Colonic mucosa (tissue), 4 donors: Measurements from ENCODE around the gene IMPDH1. TPM values are rescaled to one million over a fixed set of nuclear protein-coding genes. Genes with fewer than 3 reads are reported as not detected.

Experiments used
- DNase-seq: peaks from one replicate; pipeline ENCODE4 v3.0.0-alpha.2; 2020
- H3K27ac ChIP-seq: fragments of 200-600 bp; one replicate; pipeline ENCODE4 v1.8.0; 2021
- H3K27me3 ChIP-seq: fragments of 200-600 bp; one replicate; pipeline ENCODE4 v1.8.0; 2021
- H3K36me3 ChIP-seq: fragments of 200-600 bp; one replicate; pipeline ENCODE4 v1.8.0; 2021
- H3K4me1 ChIP-seq: fragments of 200-600 bp; one replicate; pipeline ENCODE4 v1.8.0; 2021; ENCODE audit warnings: mild to moderate bottlenecking
- H3K4me3 ChIP-seq: fragments of 200-600 bp; one replicate; pipeline ENCODE4 v1.8.0; 2021
- H3K9ac ChIP-seq, 2 donors: one replicate each; pipeline ENCODE4 v1.7.0; 2013; ENCODE audit warnings: control low read depth in 2 of 2, low read depth in 2 of 2, low read length in 2 of 2
- H3K9me3 ChIP-seq: fragments of 200-600 bp; one replicate; pipeline ENCODE4 v1.8.0; 2021
- CTCF ChIP-seq: fragments of 200-600 bp; IDR thresholded peaks from one replicate; pipeline ENCODE4 v1.8.0; 2022; ENCODE audit warnings: antibody characterized with exemption, mild to moderate bottlenecking
- intact Hi-C: fragments of 100-400 bp; cut with DNase I; formaldehyde crosslinking; loops from one replicate; pipeline ENCODE4 v1.14.1; 2022
- total RNA-seq, 2 donors: library from RNA; stranded (reverse); fragmentation: NEBNext Ultra II Directional in 1 of 2; extraction: Animal tissue kit (Norgen Biotek cat#: 25700) in 1 of 2; gene quantifications; one replicate each; pipeline ENCODE4 v1.2.1, GENCODE V29; 2021
- donor health status: healthy.
- donor health status: DM: no; HTN: no; CAD: no.
- donor health status: DM: no; HTN: no; CAD: no.

The IMPDH1 gene
- total RNA-seq, 2 donors from 2014 or later, result 37.5 to 50.0 TPM

GRCh38 chr7:128431221-128431620, 21.4 kb upstream of the IMPDH1 start:
- Histone ChIP-seq H3K27me3 (no peaks in the 10 kb centered on the region), H3K4me3 (no peak overlapping the region), H3K36me3 (no peaks in the 10 kb centered on the region), H3K9me3 (no peaks in the 10 kb centered on the region), H3K27ac (no peak overlapping the region), H3K4me1 (no peaks in the 10 kb centered on the region), H3K9ac (no peak overlapping the region)
- intact Hi-C loops, result no loop called here
- TF ChIP-seq CTCF, result no peak
- no peak for DNase-seq

- no peak overlapping the region for H3K9ac ChIP-seq
Measured at GRCh38 chr7:128430207-128430606, 20.4 kb upstream of the IMPDH1 start.

GRCh38 chr7:128427289-128427891, 17.6 kb upstream of the IMPDH1 start:
- DNase-seq, result peak; percentile 41
- peak; percentile 76 for TF ChIP-seq CTCF
- intact Hi-C loops, result loop anchor here (1.0 kb wide), 1 partner anchor 33 kb away; no protein-coding TSS in a partner anchor
- no peaks in the 10 kb centered on the region for H3K9me3 ChIP-seq
- H3K36me3 ChIP-seq, result no peaks in the 10 kb centered on the region
- H3K27ac ChIP-seq, result no peak overlapping the region
- H3K9ac ChIP-seq, result no peak overlapping the region
- H3K4me1 ChIP-seq, result no peaks in the 10 kb centered on the region
- H3K4me3 ChIP-seq, result no peak overlapping the region
- no peaks in the 10 kb centered on the region for H3K27me3 ChIP-seq

More at GRCh38 chr7:128430207-128430606, 20.4 kb upstream of the IMPDH1 start:
- TF ChIP-seq CTCF, result no peak
- Histone ChIP-seq H3K27ac (no peak overlapping the region), H3K27me3 (no peaks in the 10 kb centered on the region), H3K36me3 (no peaks in the 10 kb centered on the region), H3K4me1 (no peaks in the 10 kb centered on the region), H3K4me3 (no peak overlapping the region), H3K9me3 (no peaks in the 10 kb centered on the region)
- no peak for DNase-seq
- intact Hi-C loops, result no loop called here

GRCh38 chr7:128425850-128426249, 16.1 kb upstream of the IMPDH1 start:
- H3K9me3 ChIP-seq, result no peaks in the 10 kb centered on the region
- no peaks in the 10 kb centered on the region for H3K36me3 ChIP-seq
- H3K27ac ChIP-seq, result no peak overlapping the region
- no peak overlapping the region for H3K9ac ChIP-seq
- H3K4me3 ChIP-seq, result no peak overlapping the region
- intact Hi-C loops, result loop anchor here (1.0 kb wide), 1 partner anchor 28 kb away; no protein-coding TSS in a partner anchor
- H3K27me3 ChIP-seq, result no peaks in the 10 kb centered on the region
- TF ChIP-seq CTCF, result peak; percentile 95
- H3K4me1 ChIP-seq, result no peaks in the 10 kb centered on the region
- DNase-seq, result peak; percentile 84

GRCh38 chr7:128424686-128425275, 15.0 kb upstream of the IMPDH1 start:
- TF ChIP-seq CTCF, result no peak
- Histone ChIP-seq H3K27ac (no peak overlapping the region), H3K9me3 (no peaks in the 10 kb centered on the region), H3K27me3 (no peaks in the 10 kb centered on the region), H3K36me3 (no peaks in the 10 kb centered on the region), H3K9ac (no peak overlapping the region), H3K4me1 (no peaks in the 10 kb centered on the region), H3K4me3 (no peak overlapping the region)
- intact Hi-C loops, result loop anchor here (1.0 kb wide), 1 partner anchor 26 kb away; no protein-coding TSS in a partner anchor
- no peak for DNase-seq
